ENCODE measurements around the gene POLD2.
A peak's percentile ranks its signal among the peaks of the same experiment; 100 is the strongest.

POLD2 gene

GRCh38 chr7:44082541-44083207 is 40.7 kb downstream of the POLD2 start:
- peak overlapping the region; percentile 92 for H3K27ac ChIP-seq
- peak; percentile 35; the same call in 1 of the 2 replicates for TF ChIP-seq CTCF (conservative IDR thresholded peaks at IDR 0.05)
- TF ChIP-seq ZFX (IDR thresholded peaks at IDR 0.05), result no peak

GRCh38 chr7:44081266-44081748 is 42.0 kb downstream of the POLD2 start:
- H3K27ac ChIP-seq, result peak overlapping the region; percentile 92
- TF ChIP-seq CTCF (conservative IDR thresholded peaks at IDR 0.05), result no peak
- TF ChIP-seq ZFX (IDR thresholded peaks at IDR 0.05), result no peak

- H3K27ac ChIP-seq, result no peak overlapping the region; the same call in 1 of the 2 replicates
- TF ChIP-seq ZFX (IDR thresholded peaks at IDR 0.05) (no peak), CTCF (conservative IDR thresholded peaks at IDR 0.05) (no peak)
Measured at GRCh38 chr7:44080686-44081265, 42.6 kb downstream of the POLD2 start.

- no peak for TF ChIP-seq CTCF (conservative IDR thresholded peaks at IDR 0.05)
- TF ChIP-seq ZFX (IDR thresholded peaks at IDR 0.05), result no peak
- no peak overlapping the region for H3K27ac ChIP-seq
Measured at GRCh38 chr7:44080118-44080517, 43.2 kb downstream of the POLD2 start.

GRCh38 chr7:44079331-44080021 is 43.9 kb downstream of the POLD2 start:
- H3K27ac ChIP-seq, result no peak overlapping the region
- TF ChIP-seq ZFX (IDR thresholded peaks at IDR 0.05), result no peak

- TF ChIP-seq ZFX (IDR thresholded peaks at IDR 0.05) (no peak), CTCF (conservative IDR thresholded peaks at IDR 0.05) (no peak)
- H3K27ac ChIP-seq, result no peak overlapping the region
Measured at GRCh38 chr7:44078521-44078920, 44.8 kb downstream of the POLD2 start.

GRCh38 chr7:44077681-44078091 is 45.7 kb downstream of the POLD2 start:
- H3K27ac ChIP-seq, result no peak overlapping the region
- no peak for TF ChIP-seq ZFX (IDR thresholded peaks at IDR 0.05)
- no peak for TF ChIP-seq CTCF (conservative IDR thresholded peaks at IDR 0.05)

All from C4-2B (cell line).